ENCODE measurements around the gene FAM3A. TPM values are rescaled to one million over a fixed set of nuclear protein-coding genes. Genes with fewer than 3 reads are reported as not detected.

Gene FAM3A
- total and polyA plus RNA-seq, 12 donors: 13.5 to 115 (median 55.6) TPM

DNA sequence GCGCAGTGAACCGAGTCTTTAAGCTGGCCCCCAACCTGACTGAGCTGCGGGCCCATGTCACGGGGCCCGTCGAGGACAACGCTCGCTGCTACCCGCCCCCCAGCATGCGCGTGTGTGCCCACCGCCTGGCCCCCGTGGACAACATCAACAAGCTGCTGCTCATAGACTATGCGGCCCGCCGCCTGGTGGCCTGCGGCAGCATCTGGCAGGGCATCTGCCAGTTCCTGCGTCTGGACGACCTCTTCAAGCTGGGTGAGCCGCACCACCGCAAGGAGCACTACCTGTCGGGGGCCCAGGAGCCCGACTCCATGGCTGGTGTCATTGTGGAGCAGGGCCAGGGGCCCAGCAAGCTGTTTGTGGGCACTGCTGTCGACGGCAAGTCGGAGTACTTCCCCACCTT is 55.7 kb downstream of the FAM3A start:
- no peaks in the 10 kb centered on the region for H3K9me3 ChIP-seq (replicated peaks in 1 of 3)
- TF ChIP-seq, protein P1, sequence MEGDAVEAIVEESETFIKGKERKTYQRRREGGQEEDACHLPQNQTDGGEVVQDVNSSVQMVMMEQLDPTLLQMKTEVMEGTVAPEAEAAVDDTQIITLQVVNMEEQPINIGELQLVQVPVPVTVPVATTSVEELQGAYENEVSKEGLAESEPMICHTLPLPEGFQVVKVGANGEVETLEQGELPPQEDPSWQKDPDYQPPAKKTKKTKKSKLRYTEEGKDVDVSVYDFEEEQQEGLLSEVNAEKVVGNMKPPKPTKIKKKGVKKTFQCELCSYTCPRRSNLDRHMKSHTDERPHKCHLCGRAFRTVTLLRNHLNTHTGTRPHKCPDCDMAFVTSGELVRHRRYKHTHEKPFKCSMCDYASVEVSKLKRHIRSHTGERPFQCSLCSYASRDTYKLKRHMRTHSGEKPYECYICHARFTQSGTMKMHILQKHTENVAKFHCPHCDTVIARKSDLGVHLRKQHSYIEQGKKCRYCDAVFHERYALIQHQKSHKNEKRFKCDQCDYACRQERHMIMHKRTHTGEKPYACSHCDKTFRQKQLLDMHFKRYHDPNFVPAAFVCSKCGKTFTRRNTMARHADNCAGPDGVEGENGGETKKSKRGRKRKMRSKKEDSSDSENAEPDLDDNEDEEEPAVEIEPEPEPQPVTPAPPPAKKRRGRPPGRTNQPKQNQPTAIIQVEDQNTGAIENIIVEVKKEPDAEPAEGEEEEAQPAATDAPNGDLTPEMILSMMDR (IDR thresholded peaks at IDR 0.05): no peak
- TF ChIP-seq POLR2A (IDR thresholded peaks at IDR 0.05): no peak
- DNase-seq: peak in 1 of 7 donors; percentile 57
- H3K4me3 ChIP-seq: no peak overlapping the region
- peaks cover 0 to 14% of the 10 kb centered on the region in 2 donors for H3K36me3 ChIP-seq (replicated peaks in 1 of 2)
- intact Hi-C loops (cut with DNase I): no loop called here
- H3K27ac ChIP-seq: no peak overlapping the region
- H3K4me1 ChIP-seq (replicated peaks in 1 of 2): no peaks in the 10 kb centered on the region
- WGBS, 4 donors: 82 to 100% (median 87%) methylated on average over 1 to 26 of the region's 26 CpGs
- no peaks in the 10 kb centered on the region for H3K27me3 ChIP-seq

DNA sequence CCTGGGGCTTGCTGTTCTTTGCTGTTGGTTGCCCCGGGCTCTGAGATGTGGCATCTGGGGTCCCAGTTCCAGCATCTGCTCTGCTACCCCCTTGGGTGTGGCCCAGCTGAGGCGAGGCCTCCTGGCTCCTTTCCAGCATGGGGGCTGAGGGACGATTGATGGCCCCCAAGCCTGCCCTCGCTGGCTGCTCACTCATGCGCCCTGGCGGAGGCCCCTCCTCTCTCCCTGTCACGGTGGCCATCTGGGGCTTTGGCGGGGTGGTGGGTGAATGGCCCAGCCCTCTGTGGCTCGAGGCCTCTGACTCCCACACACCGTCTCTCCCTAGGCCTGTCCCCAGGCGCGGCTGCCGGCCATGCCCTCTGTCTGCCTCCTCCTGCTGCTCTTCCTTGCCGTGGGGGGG is 56.2 kb downstream of the FAM3A start:
- peak overlapping the region in 1 of 5 donors; percentile 20 for H3K27ac ChIP-seq
- no peak for DNase-seq

DNA sequence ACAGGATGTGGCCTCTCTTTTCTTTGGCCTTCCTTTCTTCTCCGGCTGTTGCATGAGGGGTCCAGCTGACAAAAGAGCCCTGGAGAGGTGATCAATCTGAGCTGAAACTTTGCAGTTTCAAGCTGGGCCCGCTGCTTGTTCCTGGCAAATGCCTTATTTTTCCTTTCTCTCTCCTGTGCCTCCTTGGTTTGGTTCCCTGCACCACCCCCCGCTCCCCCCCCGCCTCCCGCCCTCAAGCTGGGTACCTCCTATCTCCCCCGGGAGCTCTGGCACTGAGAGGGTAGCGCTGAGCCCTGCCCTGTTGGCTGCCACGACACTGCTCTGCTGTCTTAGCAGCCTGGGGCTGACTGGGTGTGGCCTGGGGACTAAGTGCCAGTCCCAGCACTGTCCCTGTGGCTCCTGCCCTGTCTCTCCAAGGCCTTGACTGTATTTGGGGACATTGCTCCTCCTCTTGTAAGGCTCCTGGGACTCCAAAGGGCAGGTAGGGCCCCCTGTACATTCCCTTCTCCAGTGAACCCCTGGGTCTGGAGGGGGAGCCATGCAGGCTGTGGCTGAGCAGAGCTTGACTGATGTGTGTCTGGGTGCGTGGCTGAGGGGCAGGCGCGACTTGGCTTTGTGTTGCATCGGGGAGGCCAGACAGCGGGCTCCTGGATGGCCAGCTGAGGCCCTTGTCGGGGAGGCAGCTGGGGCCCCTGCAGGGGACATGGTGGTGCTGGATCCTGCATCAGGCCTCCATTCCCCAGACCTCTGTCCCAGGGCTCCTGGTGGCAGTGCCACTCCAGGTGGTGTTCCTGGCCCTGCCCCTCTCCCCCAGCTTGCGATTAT is 56.9 kb downstream of the FAM3A start:
- Histone ChIP-seq H3K27me3 (no peaks in the 10 kb centered on the region), H3K4me3 (peak overlapping the region in 2 of 4 donors; percentile 34 to 66), H3K27ac (peak overlapping the region in 2 of 5 donors; percentile 16 to 66), H3K4me1 (replicated peaks in 1 of 2) (no peaks in the 10 kb centered on the region), H3K36me3 (replicated peaks in 1 of 2) (peaks cover 0 to 2% of the 10 kb centered on the region in 2 donors), H3K9me3 (replicated peaks in 1 of 3) (no peaks in the 10 kb centered on the region)
- DNase-seq: peak in 6 of 7 donors; percentile 55 to 76 (median 66)
- 10 to 66% (median 45%) methylated on average over 5 to 15 of the region's 15 CpGs for WGBS, 4 donors
- intact Hi-C loops (cut with DNase I): no loop called here
- no peak for TF ChIP-seq POLR2A (IDR thresholded peaks at IDR 0.05)
- TF ChIP-seq, protein P1 (IDR thresholded peaks at IDR 0.05): no peak

More for the DNA sequence above, 56.2 kb downstream of the FAM3A start:
- WGBS, 4 donors: 61 to 82% (median 73%) methylated on average over 7 to 14 of the region's 14 CpGs
- Histone ChIP-seq H3K4me3 (no peak overlapping the region), H3K36me3 (replicated peaks in 1 of 2) (peaks cover 0 to 9% of the 10 kb centered on the region in 2 donors), H3K4me1 (replicated peaks in 1 of 2) (no peaks in the 10 kb centered on the region), H3K9me3 (replicated peaks in 1 of 3) (no peaks in the 10 kb centered on the region), H3K27me3 (no peaks in the 10 kb centered on the region)
- TF ChIP-seq, protein P1 (IDR thresholded peaks at IDR 0.05): no peak
- TF ChIP-seq POLR2A (IDR thresholded peaks at IDR 0.05): no peak
- intact Hi-C loops (cut with DNase I): no loop called here

DNA sequence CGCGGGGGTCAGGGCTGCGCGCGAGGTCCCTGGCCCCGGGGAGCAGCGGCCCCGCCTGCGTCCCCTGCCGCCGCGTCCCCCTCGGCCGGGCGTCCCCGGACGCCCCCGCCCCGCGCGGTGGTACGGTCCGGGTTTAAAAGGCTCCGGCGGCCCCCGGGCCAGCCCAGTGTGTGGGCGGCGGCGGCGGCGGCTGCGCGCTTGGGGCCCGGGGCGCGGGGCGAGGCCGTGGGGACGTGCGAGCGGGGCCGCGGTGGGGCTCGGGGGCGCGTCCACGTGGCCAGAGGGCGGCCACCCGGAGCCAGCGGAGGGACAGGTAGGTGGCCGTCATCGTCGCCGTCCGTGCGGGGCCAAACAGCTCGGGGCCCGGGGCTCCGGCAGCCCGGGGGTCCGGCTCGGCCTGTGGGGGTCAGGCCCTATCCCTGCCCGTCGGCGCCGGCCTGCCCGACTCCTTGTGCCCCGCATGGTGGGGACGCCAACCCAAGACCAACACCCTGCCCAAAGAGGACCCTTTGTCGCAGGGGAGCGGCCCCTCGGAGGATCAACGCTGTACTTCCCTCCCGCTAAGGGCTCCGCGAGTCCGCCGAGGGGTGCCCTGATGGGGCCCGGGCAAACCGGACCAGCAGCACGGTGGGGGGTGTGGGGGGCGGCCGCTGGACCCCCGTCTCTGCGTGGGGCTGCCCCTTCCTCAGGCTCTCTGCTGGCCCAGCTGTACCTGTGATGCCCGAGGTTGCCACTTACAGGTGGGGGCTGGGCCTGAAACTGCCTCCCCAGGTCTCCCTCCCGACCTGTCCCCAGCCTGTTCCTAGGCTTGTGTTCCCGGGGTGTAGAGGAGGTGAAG is 57.7 kb downstream of the FAM3A start, which contains the start of gene PLXNA3:
Gene PLXNA3, plus strand, starts transcription at position 166 of the 838 bp plus-strand sequence. CDS start 1,903 bp downstream, outside the sequence.
- peak in 3 of 7 donors; percentile 33 to 62 (median 40) for DNase-seq
- WGBS, 4 donors: 0 to 44% (median 15%) methylated on average over 2 to 61 of the region's 88 CpGs
- Histone ChIP-seq H3K36me3 (replicated peaks in 1 of 2) (no peaks in the 10 kb centered on the region), H3K4me3 (peak within 1 kb of the TSS in 2 of 4 donors; percentile 34 to 66), H3K9me3 (replicated peaks in 1 of 3) (no peaks in the 10 kb centered on the region), H3K27ac (peak within 1 kb of the TSS in 2 of 5 donors; percentile 66 to 84), H3K4me1 (replicated peaks in 1 of 2) (no peaks in the 10 kb centered on the region), H3K27me3 (no peaks in the 10 kb centered on the region)
- intact Hi-C loops (cut with DNase I): no loop called here
- TF ChIP-seq, protein P1 (IDR thresholded peaks at IDR 0.05): no peak
- peak; percentile 55 to 79 for TF ChIP-seq POLR2A (IDR thresholded peaks at IDR 0.05)
